GM12874 (cell line): ENCODE measurements around the gene MYL3.

Experiments
- CTCF ChIP-seq: IDR thresholded peaks from 2 replicates; pipeline ENCODE4 v1.5.1; 2011; ENCODE audit warnings: low read depth, mild to moderate bottlenecking, control low read depth, low read length, moderate library complexity; ENCODE audit not compliant: insufficient read depth

MYL3 gene

GRCh38 chr3:46865546-46865945, 2.3 kb upstream of the MYL3 start:
- no peak for TF ChIP-seq CTCF

- TF ChIP-seq CTCF, result no peak
These were observed 1.8 kb upstream of the MYL3 start for GRCh38 chr3:46865031-46865507.

GRCh38 chr3:46864061-46864881, 1.0 kb upstream of the MYL3 start:
- no peak for TF ChIP-seq CTCF

- TF ChIP-seq CTCF, result no peak
These were observed 747 bp downstream of the MYL3 start for GRCh38 chr3:46862369-46863025.

GRCh38 chr3:46861605-46862368, 1.5 kb downstream of the MYL3 start:
- TF ChIP-seq CTCF, result no peak

- TF ChIP-seq CTCF, result no peak
These were observed 2.2 kb downstream of the MYL3 start for GRCh38 chr3:46860810-46861604.
